ENCODE data around the gene RBM47. TPM values are rescaled to one million over a fixed set of nuclear protein-coding genes. Genes with fewer than 3 reads are reported as not detected.
"Not testable (repeated sequence)": the region's sequence is repeated elsewhere in the genome, so short reads cannot be mapped to it uniquely, and the experiment has no call there.

Gene RBM47
- total RNA-seq, 1 donor from 2014 or later, result 0.11 TPM

DNA sequence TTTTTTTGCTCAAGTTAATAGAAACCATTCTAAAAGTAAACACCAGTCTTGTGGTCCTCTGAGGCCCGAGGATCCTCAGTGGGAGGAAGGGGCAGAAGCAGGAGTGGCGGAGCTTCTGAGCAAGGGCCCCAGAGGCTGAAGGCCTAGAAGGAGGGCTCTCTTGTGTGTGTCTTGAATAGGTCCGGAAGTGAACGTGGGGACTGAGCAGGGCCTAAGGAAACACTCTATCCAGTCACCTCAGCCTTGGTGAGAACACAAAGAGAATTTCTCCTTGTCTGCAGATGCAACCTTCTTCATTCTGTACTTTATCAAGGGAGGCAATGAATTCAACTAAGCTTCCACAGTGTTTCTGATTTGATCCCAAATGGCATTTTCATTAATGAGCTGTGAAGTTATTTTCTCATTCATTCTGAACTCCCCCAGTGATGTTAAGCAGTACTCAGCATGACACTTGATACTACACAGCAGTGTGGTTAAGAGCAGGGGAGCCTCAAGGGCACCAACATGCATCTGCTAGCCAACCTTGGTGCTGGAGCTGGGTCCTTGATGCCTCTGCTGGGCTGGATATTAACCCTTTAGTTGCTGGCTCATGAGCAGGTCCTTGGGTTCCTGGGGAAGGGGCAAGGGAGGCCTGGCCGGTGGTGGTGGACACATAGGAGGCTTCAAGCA is 64.7 kb downstream of the RBM47 start:
- Mint-ChIP-seq H3K9me3 (ENCODE audit: unreplicated experiment) (no peaks in the 10 kb centered on the region), H3K36me3 (ENCODE audit: unreplicated experiment) (no peaks in the 10 kb centered on the region), H3K27ac (ENCODE audit: unreplicated experiment) (no peak overlapping the region), H3K27me3 (ENCODE audit: unreplicated experiment) (peaks cover 6% of the 10 kb centered on the region), H3K4me3 (ENCODE audit: unreplicated experiment) (no peak overlapping the region), H3K4me1 (ENCODE audit: unreplicated experiment) (no peaks in the 10 kb centered on the region)
- TF ChIP-seq CTCF (IDR thresholded peaks at IDR 0.05), result no peak
- DNase-seq (ENCODE audit: extremely low spot score, unreplicated experiment), result no peak

DNA sequence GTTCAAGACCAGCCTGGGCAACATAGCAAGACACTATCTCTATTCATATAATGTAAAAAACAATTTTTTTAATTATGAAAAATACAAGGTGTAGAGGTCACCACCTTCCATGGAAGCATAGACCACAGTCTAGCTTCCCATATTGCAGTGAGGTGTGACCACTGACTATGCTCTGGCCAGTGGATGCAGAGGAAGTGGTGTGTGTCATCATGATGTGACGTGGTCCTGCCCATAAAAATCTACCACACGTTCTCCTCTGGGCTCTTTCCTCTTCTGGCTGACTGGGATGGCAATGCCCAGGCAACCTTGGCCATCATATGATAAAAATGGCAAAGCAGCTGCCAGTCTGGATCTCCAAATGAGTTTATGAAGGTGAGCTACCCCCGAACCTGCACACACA is 65.7 kb downstream of the RBM47 start:
- Mint-ChIP-seq H3K4me3 (ENCODE audit: unreplicated experiment) (no peak overlapping the region), H3K27me3 (ENCODE audit: unreplicated experiment) (peaks cover 11% of the 10 kb centered on the region), H3K27ac (ENCODE audit: unreplicated experiment) (no peak overlapping the region), H3K36me3 (ENCODE audit: unreplicated experiment) (no peaks in the 10 kb centered on the region), H3K9me3 (ENCODE audit: unreplicated experiment) (no peaks in the 10 kb centered on the region), H3K4me1 (ENCODE audit: unreplicated experiment) (no peaks in the 10 kb centered on the region)
- no peak for TF ChIP-seq CTCF (IDR thresholded peaks at IDR 0.05)
- DNase-seq (ENCODE audit: extremely low spot score, unreplicated experiment), result no peak

DNA sequence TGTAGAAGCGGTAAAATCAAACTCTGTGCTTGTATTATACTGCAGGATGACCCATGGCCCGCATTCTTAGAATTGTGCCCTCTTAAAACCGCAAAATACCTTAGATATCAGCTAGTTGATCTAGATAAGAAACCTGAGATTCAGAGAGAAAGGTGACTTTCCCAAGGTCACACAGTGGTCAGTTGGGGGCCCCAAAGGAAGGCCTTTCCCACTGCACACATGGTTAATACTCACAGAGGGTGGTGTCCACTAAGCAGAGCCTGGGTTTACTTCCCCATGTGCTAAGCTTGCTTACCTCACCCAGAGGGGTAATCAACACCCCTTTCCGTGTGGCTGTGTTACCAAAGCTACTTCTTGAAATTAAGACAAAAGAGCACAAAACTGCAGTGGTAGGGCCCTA is 66.3 kb downstream of the RBM47 start:
- H3K4me1 Mint-ChIP-seq (ENCODE audit: unreplicated experiment), result no peaks in the 10 kb centered on the region

GRCh38 chr4:40562681-40563080 is 67.0 kb downstream of the RBM47 start:
- no peak overlapping the region for H3K27ac Mint-ChIP-seq (ENCODE audit: unreplicated experiment)
- DNase-seq (ENCODE audit: extremely low spot score, unreplicated experiment), result no peak
- H3K4me3 Mint-ChIP-seq (ENCODE audit: unreplicated experiment), result no peak overlapping the region
- H3K36me3 Mint-ChIP-seq (ENCODE audit: unreplicated experiment), result no peaks in the 10 kb centered on the region
- no peak for TF ChIP-seq CTCF (IDR thresholded peaks at IDR 0.05)
- H3K4me1 Mint-ChIP-seq (ENCODE audit: unreplicated experiment), result no peaks in the 10 kb centered on the region
- H3K9me3 Mint-ChIP-seq (ENCODE audit: unreplicated experiment), result no peaks in the 10 kb centered on the region
- H3K27me3 Mint-ChIP-seq (ENCODE audit: unreplicated experiment), result peaks cover 11% of the 10 kb centered on the region

More for the DNA sequence above, 66.3 kb downstream of the RBM47 start:
- Mint-ChIP-seq H3K9me3 (ENCODE audit: unreplicated experiment) (no peaks in the 10 kb centered on the region), H3K4me3 (ENCODE audit: unreplicated experiment) (no peak overlapping the region), H3K27ac (ENCODE audit: unreplicated experiment) (no peak overlapping the region), H3K27me3 (ENCODE audit: unreplicated experiment) (peaks cover 11% of the 10 kb centered on the region), H3K36me3 (ENCODE audit: unreplicated experiment) (no peaks in the 10 kb centered on the region)
- TF ChIP-seq CTCF (IDR thresholded peaks at IDR 0.05), result no peak
- no peak for DNase-seq (ENCODE audit: extremely low spot score, unreplicated experiment)

- no peak for DNase-seq (ENCODE audit: extremely low spot score, unreplicated experiment)
- Mint-ChIP-seq H3K36me3 (ENCODE audit: unreplicated experiment) (no peaks in the 10 kb centered on the region), H3K27me3 (ENCODE audit: unreplicated experiment) (peaks cover 11% of the 10 kb centered on the region), H3K27ac (ENCODE audit: unreplicated experiment) (no peak overlapping the region), H3K4me1 (ENCODE audit: unreplicated experiment) (no peaks in the 10 kb centered on the region), H3K4me3 (ENCODE audit: unreplicated experiment) (no peak overlapping the region), H3K9me3 (ENCODE audit: unreplicated experiment) (no peaks in the 10 kb centered on the region)
- TF ChIP-seq CTCF (IDR thresholded peaks at IDR 0.05), result no peak
These were observed 67.5 kb downstream of the RBM47 start for GRCh38 chr4:40562208-40562607.

DNA sequence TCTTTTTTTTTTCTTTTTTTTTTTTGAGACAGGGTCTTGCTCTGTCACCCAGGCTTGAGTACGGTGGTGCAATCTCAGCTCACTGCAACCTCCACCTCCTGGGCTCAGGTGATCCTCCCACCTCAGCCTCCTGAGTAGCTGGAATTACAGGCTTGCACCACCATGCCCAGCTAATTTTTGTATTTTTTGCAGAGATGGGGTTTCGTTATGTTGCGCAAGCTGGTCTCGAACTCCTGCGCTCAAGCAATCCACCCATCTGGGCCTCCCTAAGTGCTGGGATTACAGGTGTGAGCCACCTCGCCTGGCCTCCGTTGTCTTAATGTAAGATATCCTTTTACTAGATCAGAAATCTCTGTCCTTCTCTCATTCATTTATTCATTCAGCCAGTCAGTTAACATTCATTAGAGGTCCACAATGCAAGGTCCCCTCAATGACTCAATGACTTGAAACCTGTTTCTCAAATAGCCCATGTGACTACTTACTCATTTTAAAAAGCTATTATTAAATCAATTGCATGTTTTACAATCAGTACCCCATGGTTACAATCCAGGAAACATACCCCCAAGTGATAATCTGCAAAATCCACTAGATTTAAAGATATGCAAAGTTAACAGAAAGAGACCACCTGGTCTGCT is 68.0 kb downstream of the RBM47 start:
- DNase-seq (ENCODE audit: extremely low spot score, unreplicated experiment); H3K4me3 Mint-ChIP-seq (ENCODE audit: unreplicated experiment); H3K36me3 Mint-ChIP-seq (ENCODE audit: unreplicated experiment); H3K9me3 Mint-ChIP-seq (ENCODE audit: unreplicated experiment); H3K4me1 Mint-ChIP-seq (ENCODE audit: unreplicated experiment); H3K27ac Mint-ChIP-seq (ENCODE audit: unreplicated experiment): not testable (repeated sequence)
- H3K27me3 Mint-ChIP-seq (ENCODE audit: unreplicated experiment), result peaks cover 11% of the 10 kb centered on the region

All from osteocyte (in vitro differentiated cells).